Nephron progenitor cell (in vitro differentiated cells): ENCODE data around the gene SCMH1.
"Not testable (repeated sequence)": the region's sequence is repeated elsewhere in the genome, so short reads cannot be mapped to it uniquely, and the experiment has no call there.

Source experiments
- DNase-seq: peaks from one replicate; pipeline ENCODE4 v3.0.0; 2021
- H3K27ac Mint-ChIP-seq: 2 replicates; pipeline ENCODE4 v1.8.0; 2021; ENCODE audit warnings: mild to moderate bottlenecking, moderate library complexity, mixed read lengths
- H3K27me3 Mint-ChIP-seq: 2 replicates; pipeline ENCODE4 v1.8.0; 2021; ENCODE audit warnings: mild to moderate bottlenecking, low read depth, mixed read lengths; ENCODE audit not compliant: poor library complexity
- H3K36me3 Mint-ChIP-seq: 2 replicates; pipeline ENCODE4 v1.8.0; 2021; ENCODE audit warnings: low read depth, mixed read lengths
- H3K4me1 Mint-ChIP-seq: 2 replicates; pipeline ENCODE4 v1.8.0; 2021; ENCODE audit warnings: mixed read lengths
- H3K4me3 Mint-ChIP-seq: 2 replicates; pipeline ENCODE4 v1.8.0; 2021; ENCODE audit warnings: mild to moderate bottlenecking, moderate library complexity, mixed read lengths
- H3K9me3 Mint-ChIP-seq: 2 replicates; pipeline ENCODE4 v1.8.0; 2021; ENCODE audit warnings: mild to moderate bottlenecking, moderate library complexity, mixed read lengths
- CTCF ChIP-seq: fragments of 200-600 bp; sonication (generic); IDR thresholded peaks from 2 replicates; pipeline ENCODE4 v1.5.0; 2021; ENCODE audit warnings: antibody characterized with exemption

Gene SCMH1

GRCh38 chr1:41261926-41262618 is 20.0 kb upstream of the SCMH1 start:
- no peaks in the 10 kb centered on the region for H3K36me3 Mint-ChIP-seq
- no peak for DNase-seq
- no peaks in the 10 kb centered on the region for H3K9me3 Mint-ChIP-seq
- H3K27me3 Mint-ChIP-seq, result peaks cover 5% of the 10 kb centered on the region
- no peak for TF ChIP-seq CTCF
- no peaks in the 10 kb centered on the region for H3K4me1 Mint-ChIP-seq
- H3K27ac Mint-ChIP-seq, result no peak overlapping the region
- H3K4me3 Mint-ChIP-seq, result no peak overlapping the region

- H3K27me3 Mint-ChIP-seq, result peaks cover 9% of the 10 kb centered on the region
- H3K9me3 Mint-ChIP-seq, result peaks cover 12% of the 10 kb centered on the region
- no peak for DNase-seq
- no peak for TF ChIP-seq CTCF
- H3K27ac Mint-ChIP-seq, result no peak overlapping the region
- no peaks in the 10 kb centered on the region for H3K36me3 Mint-ChIP-seq
- H3K4me3 Mint-ChIP-seq, result no peak overlapping the region
- no peaks in the 10 kb centered on the region for H3K4me1 Mint-ChIP-seq
Measured at GRCh38 chr1:41260768-41261167, 18.7 kb upstream of the SCMH1 start.

- TF ChIP-seq CTCF, result no peak
- Mint-ChIP-seq H3K27ac (no peak overlapping the region), H3K4me3 (no peak overlapping the region), H3K27me3 (peaks cover 8% of the 10 kb centered on the region), H3K36me3 (peaks cover 6% of the 10 kb centered on the region), H3K4me1 (no peaks in the 10 kb centered on the region), H3K9me3 (peaks cover 25% of the 10 kb centered on the region)
- DNase-seq, result no peak
Measured at GRCh38 chr1:41259221-41259620, 17.1 kb upstream of the SCMH1 start.

- Mint-ChIP-seq H3K27ac (no peak overlapping the region), H3K4me1 (no peaks in the 10 kb centered on the region), H3K9me3 (peaks cover 56% of the 10 kb centered on the region), H3K27me3 (peaks cover 18% of the 10 kb centered on the region), H3K36me3 (peaks cover 6% of the 10 kb centered on the region), H3K4me3 (no peak overlapping the region)
- DNase-seq, result no peak
- TF ChIP-seq CTCF, result no peak
Measured at GRCh38 chr1:41255978-41256377, 13.9 kb upstream of the SCMH1 start.

- not testable (repeated sequence) for DNase-seq, H3K4me1 Mint-ChIP-seq, H3K27ac Mint-ChIP-seq, H3K4me3 Mint-ChIP-seq, H3K36me3 Mint-ChIP-seq
- Mint-ChIP-seq H3K9me3 (peaks cover 54% of the 10 kb centered on the region), H3K27me3 (peaks cover 21% of the 10 kb centered on the region)
Measured at GRCh38 chr1:41251120-41251519, 9.0 kb upstream of the SCMH1 start.

- no peak for DNase-seq
- Mint-ChIP-seq H3K4me1 (no peaks in the 10 kb centered on the region), H3K36me3 (no peaks in the 10 kb centered on the region), H3K9me3 (peaks cover 38% of the 10 kb centered on the region), H3K4me3 (no peak overlapping the region), H3K27ac (no peak overlapping the region), H3K27me3 (peaks cover 29% of the 10 kb centered on the region)
- TF ChIP-seq CTCF, result no peak
Measured at GRCh38 chr1:41249319-41249718, 7.2 kb upstream of the SCMH1 start.
